ENCODE results near the gene SRP68. TPM values are rescaled to one million over a fixed set of nuclear protein-coding genes. Genes with fewer than 3 reads are reported as not detected.

Gene SRP68
- total and polyA plus RNA-seq, 2 of the 8 experiments (the other 6 are each of a cell fraction or from before 2014, with no cell fraction given): 57.7 to 83.5 TPM

DNA sequence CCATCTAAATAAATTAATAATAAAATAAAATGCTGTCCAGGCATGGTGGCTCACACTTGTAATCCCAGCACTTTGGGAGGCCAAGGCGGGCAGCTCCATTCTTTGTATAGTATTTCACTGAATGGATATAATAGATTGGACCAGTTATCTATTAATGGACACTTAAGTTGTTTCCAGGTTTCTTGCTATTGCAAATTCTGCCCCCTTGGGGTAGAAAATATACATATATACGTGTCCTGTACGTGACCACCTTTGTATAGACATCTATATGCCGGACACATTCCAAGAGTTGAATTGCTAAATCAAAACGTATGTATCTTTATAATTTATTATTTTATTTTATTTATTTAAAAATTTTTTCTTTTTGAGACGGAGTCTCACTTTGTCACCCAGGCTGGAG is 35.2 kb upstream of the SRP68 start:
- H2BK20ac ChIP-seq (ENCODE audit: low read length): no peak overlapping the region
- H2AK5ac ChIP-seq (ENCODE audit: low read depth, low read length): no peak overlapping the region
- DNase-seq (ENCODE audit: low read depth in 1 of 2, low spot score in 2 of 2) (no peak), FAIRE-seq (no peak)
- H2BK120ac ChIP-seq (replicated peaks; ENCODE audit: low read depth, low read length): no peak overlapping the region
- no peak overlapping the region for H4K5ac ChIP-seq (ENCODE audit: insufficient read length, low read depth, low read length)
- H3K79me2 ChIP-seq (ENCODE audit: control insufficient read depth in 1 of 2, insufficient read depth in 2 of 2, low read length in 2 of 2): peaks cover 4 to 7% of the 10 kb centered on the region in 2 experiments; a peak in 3 of 4 replicates
- no peaks in the 10 kb centered on the region for H4K20me1 ChIP-seq (replicated peaks in 1 of 2; ENCODE audit: control insufficient read depth in 1 of 2, insufficient read depth in 2 of 2, low read length in 2 of 2)
- H3K14ac ChIP-seq (ENCODE audit: insufficient read length): no peak overlapping the region
- no peak overlapping the region for H4K91ac ChIP-seq (replicated peaks; ENCODE audit: insufficient read length, low read length)
- no peak overlapping the region for H3K23ac ChIP-seq (ENCODE audit: insufficient read length)
- H3K4me3 ChIP-seq (ENCODE audit: extremely low read depth in 1 of 4, insufficient read depth in 2 of 4, low read depth in 3 of 4, low read length in 4 of 4): no peak overlapping the region
- H3K27ac ChIP-seq (ENCODE audit: low read depth, low read length): no peak overlapping the region
- H3K23me2 ChIP-seq (ENCODE audit: low read depth, low read length): peaks cover 10% of the 10 kb centered on the region; the same call in 1 of the 2 replicates
- no peaks in the 10 kb centered on the region for H3K9me3 ChIP-seq (ENCODE audit: insufficient read depth in 2 of 2, low read depth in 1 of 2, low read length in 1 of 2)
- H2BK12ac ChIP-seq (ENCODE audit: low read depth, low read length): no peak overlapping the region
- no peak overlapping the region for H2BK15ac ChIP-seq (ENCODE audit: low read length)
- no peak overlapping the region for H3K56ac ChIP-seq (replicated peaks; ENCODE audit: insufficient read length, low read depth, low read length)
- no peaks in the 10 kb centered on the region for H3K36me3 ChIP-seq (ENCODE audit: control insufficient read depth in 2 of 4, insufficient read depth in 4 of 4, low read length in 3 of 4)
- POLR2A ChIA-PET (ENCODE audit: partially characterized antibody): interaction anchor here (0.9 kb wide), 1 partner anchor 10 kb away, joined by 4 read pairs; no protein-coding TSS in a partner anchor
- CTCF ChIA-PET (ENCODE audit: partially characterized antibody): interaction anchor here (0.7 to 41.5 kb wide), 4 partner anchors 12 to 114 kb away, joined by 3 to 778 read pairs (median 10); partner anchors contain the start of gene FOXJ1
- no peak overlapping the region for H3K18ac ChIP-seq (ENCODE audit: extremely low read depth, low read length)
- TF ChIP-seq SP2 (IDR thresholded peaks at IDR 0.05; ENCODE audit: low read length) (no peak), PHF8 (conservative IDR thresholded peaks at IDR 0.05; ENCODE audit: low read depth, low read length) (no peak), HDAC2 (IDR thresholded peaks at IDR 0.05; ENCODE audit: borderline replicate concordance in 1 of 2, low read depth in 2 of 2, low read length in 2 of 2) (no peak)
- H2BK5ac ChIP-seq (ENCODE audit: low read depth, low read length): no peak overlapping the region
- no peak overlapping the region for H2AFZ ChIP-seq (ENCODE audit: low read length)
- peaks cover 6 to 16% (median 9%) of the 10 kb centered on the region in 4 experiments; a peak in 6 of 7 replicates for H3K4me1 ChIP-seq (replicated peaks in 1 of 4; ENCODE audit: control insufficient read depth in 3 of 4, insufficient read depth in 4 of 4, low read length in 3 of 4)
- 94% methylated on average over 6 of the region's 6 CpGs; no CpG with 5 or more reads in 1 of the 2 experiments for WGBS, 2 experiments (ENCODE audit: extremely low coverage in 1 of 2, insufficient coverage in 1 of 2, insufficient read length in 1 of 2, insufficient replicate concordance in 2 of 2, low coverage in 1 of 2, low lambda C conversion rate in 2 of 2, missing lambda C conversion rate in 1 of 2)
- no peak overlapping the region for H4K8ac ChIP-seq (ENCODE audit: extremely low read depth, insufficient read depth, low read length)
- H3K79me1 ChIP-seq (ENCODE audit: low read depth, low read length): peaks cover 4% of the 10 kb centered on the region
- no peak overlapping the region for H3K4ac ChIP-seq (replicated peaks; ENCODE audit: insufficient read length, low read depth, low read length)
- H3K27me3 ChIP-seq (replicated peaks in 1 of 4; ENCODE audit: control insufficient read depth in 3 of 4, extremely low read depth in 1 of 4, insufficient read depth in 3 of 4, low read length in 3 of 4): no peaks in the 10 kb centered on the region
- no peak overlapping the region for H3K4me2 ChIP-seq (ENCODE audit: insufficient read depth in 1 of 2, low read depth in 2 of 2, low read length in 2 of 2)
- no peak overlapping the region for H3K9ac ChIP-seq (replicated peaks in 1 of 4; ENCODE audit: extremely low read depth in 1 of 4, low read depth in 3 of 4, low read length in 3 of 4)

All from H1 (cell line).